HG02870 (cell line): ENCODE measurements around the gene SURF2.

ENCODE experiments used
- ATAC-seq: cut with Tn5 transposase; IDR thresholded peaks from one replicate; pipeline ENCODE4 v1.9.1; 2021; ENCODE audit warnings: mild to moderate bottlenecking, moderate library complexity; ENCODE audit not compliant: unreplicated experiment

Gene SURF2

GRCh38 chr9:133396952-133397351 lies 40.6 kb downstream of the SURF2 start:
- ATAC-seq: no peak

GRCh38 chr9:133397370-133397769 lies 41.0 kb downstream of the SURF2 start:
- ATAC-seq: no peak

DNA sequence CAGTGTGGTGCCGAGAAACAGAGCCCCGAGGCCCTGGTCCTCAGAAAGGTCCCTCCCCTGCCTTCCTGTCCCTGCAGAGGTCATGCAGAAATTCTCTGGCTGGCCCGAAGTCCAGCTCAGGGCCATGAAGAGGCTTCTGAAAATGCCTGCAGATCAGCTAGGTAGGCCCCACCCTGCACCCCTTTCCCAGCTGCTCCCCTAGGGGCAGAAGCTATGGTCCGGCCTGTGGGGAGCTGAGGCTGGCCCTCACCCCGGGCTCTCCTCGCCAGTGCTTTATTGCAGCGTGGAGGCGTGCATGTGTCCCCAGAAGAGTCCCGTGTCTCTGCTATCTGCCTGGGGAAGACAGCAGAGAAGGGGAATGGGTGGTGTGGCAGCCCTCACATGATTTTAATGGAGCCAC lies 41.5 kb downstream of the SURF2 start:
- no peak for ATAC-seq

GRCh38 chr9:133400292-133400691 lies 43.9 kb downstream of the SURF2 start:
- ATAC-seq: no peak

DNA sequence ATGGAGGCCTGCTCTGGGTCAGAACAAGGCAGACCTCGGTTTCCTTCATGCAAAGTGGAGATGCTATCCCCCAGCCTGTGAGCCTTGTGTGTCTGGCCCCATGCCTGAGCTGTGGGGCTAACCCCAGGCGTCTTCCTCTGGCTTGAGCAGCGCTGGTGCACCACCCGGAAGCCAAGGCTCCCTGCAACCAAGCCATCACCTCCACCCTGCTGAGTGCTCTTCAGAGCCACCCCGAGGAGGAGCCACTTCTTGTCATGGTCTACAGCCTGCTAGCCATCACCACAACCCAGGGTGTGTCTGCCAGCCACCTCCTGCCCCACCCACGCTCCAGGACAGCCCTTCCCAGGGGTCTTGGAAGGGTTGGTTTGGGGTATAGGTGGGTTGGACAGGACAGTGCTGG lies 45.2 kb downstream of the SURF2 start:
- ATAC-seq: no peak

GRCh38 chr9:133402689-133403088 lies 46.3 kb downstream of the SURF2 start:
- no peak for ATAC-seq

GRCh38 chr9:133403766-133404453 lies 47.6 kb downstream of the SURF2 start:
- ATAC-seq: no peak

DNA sequence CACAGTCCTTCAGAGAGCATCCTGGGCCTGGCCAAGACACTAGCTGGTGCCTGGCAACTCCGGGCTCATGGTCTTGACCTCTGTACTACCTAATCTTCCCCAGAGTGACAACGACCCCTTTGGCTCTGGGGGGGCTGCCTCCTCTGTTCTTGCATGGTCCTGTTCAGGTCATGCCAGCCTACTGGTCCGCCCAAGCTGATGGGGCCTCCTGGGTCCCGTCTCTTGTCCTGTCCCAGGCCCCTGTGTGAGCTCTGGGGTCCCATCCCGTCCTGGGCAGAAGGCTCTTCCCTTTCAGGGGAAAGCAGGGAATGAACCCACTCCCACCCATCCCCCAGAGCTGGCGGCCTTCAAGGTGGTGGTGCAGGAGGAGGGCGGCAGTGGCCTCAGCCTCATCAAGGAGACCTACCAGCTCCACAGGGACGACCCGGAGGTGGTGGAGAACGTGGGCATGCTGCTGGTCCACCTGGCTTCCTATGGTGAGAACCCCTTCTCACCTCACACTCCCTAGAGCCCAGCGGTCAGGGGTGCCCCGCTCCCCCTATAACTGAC lies 48.2 kb downstream of the SURF2 start:
- no peak for ATAC-seq

GRCh38 chr9:133405508-133406438 lies 49.4 kb downstream of the SURF2 start:
- no peak for ATAC-seq

DNA sequence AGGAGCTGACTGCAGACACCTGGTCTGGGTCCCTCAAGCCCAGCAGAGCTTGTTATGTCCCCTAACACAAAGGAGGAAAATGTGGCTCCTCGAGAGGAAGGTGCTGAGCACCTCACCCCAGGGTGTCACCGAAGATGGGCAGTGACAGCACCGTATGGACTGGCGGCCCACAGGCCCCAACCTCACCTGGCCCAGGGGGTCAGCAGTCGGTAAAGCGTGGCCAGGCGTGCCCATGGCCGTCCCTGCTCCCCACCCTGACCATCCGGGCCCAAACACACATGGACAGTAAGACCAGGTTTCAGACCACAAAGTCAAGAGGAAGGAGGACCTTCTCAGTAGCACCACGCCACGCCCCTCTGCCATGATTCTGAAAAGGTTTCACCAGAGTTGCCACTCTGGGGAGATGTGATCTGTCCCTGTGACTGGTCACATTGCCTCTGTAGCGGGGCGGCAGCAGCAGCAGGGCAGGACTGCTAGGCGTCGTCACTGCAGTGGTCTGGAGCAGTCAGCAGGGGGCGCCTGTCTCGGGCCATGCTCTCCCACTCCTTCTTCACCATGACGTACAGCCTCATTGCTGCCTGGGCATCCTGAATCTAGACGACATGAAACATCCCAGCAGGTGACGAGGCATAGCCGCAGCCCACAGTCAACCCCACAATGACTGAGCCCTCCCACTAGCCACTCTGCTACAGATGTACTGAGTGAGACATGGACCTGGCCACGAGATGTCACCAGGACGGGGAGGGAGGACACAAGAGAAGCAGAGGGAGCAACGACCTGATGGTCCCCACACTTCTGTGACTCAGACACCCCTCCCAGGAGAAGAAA lies 50.3 kb downstream of the SURF2 start:
- ATAC-seq: peak; percentile 51

DNA sequence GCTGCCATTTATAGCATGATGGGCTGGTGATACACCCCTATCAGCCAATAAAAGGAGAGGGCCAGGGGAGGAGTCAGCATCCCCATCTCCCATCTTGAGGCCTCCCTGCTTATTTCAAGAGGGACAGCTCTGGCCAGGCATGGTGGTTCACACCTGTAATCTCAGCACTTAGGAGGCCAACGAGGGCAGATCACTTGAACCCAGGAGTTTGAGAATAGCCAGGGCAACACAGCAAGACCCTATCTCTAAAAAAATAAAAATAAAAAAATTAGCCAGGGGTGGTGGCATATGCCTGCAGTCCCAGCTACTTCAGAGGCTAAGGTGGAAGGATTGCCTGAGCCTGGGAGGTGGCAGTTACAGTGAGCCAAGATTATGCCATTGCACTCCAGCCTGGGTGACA lies 51.7 kb downstream of the SURF2 start:
- ATAC-seq: no peak
